IPS-20b (cell line): ENCODE measurements around the gene POMZP3.
"Not testable (repeated sequence)": the region's sequence is repeated elsewhere in the genome, so short reads cannot be mapped to it uniquely, and the experiment has no call there.

Source experiments
- H3K27ac ChIP-seq: one replicate; pipeline ENCODE4 v1.5.1; 2013; ENCODE audit warnings: low read length
- H3K27me3 ChIP-seq: 2 replicates; pipeline ENCODE4 v1.6.1; 2013; ENCODE audit warnings: mild to moderate bottlenecking, low read length, inconsistent platforms; ENCODE audit not compliant: insufficient read depth
- H3K36me3 ChIP-seq: 2 replicates; pipeline ENCODE4 v1.6.1; 2013; ENCODE audit warnings: low read depth, mild to moderate bottlenecking, inconsistent platforms, low read length, moderate library complexity; ENCODE audit not compliant: insufficient read depth
- H3K4me1 ChIP-seq: 2 replicates; pipeline ENCODE4 v1.6.1; 2013; ENCODE audit warnings: mild to moderate bottlenecking, control low read depth, inconsistent platforms, low read length, moderate library complexity; ENCODE audit not compliant: insufficient read depth
- H3K4me3 ChIP-seq: 2 replicates; pipeline ENCODE4 v1.5.1; 2013; ENCODE audit warnings: mild to moderate bottlenecking, low read length, inconsistent platforms
- H3K9ac ChIP-seq: 2 replicates; pipeline ENCODE4 v1.6.1; 2013; ENCODE audit warnings: low read depth, mild to moderate bottlenecking, inconsistent platforms, low read length, moderate library complexity
- H3K9me3 ChIP-seq: 2 replicates; pipeline ENCODE4 v1.6.1; 2013; ENCODE audit warnings: mild to moderate bottlenecking, low read depth, low read length, inconsistent platforms; ENCODE audit not compliant: insufficient read depth

POMZP3 gene

DNA sequence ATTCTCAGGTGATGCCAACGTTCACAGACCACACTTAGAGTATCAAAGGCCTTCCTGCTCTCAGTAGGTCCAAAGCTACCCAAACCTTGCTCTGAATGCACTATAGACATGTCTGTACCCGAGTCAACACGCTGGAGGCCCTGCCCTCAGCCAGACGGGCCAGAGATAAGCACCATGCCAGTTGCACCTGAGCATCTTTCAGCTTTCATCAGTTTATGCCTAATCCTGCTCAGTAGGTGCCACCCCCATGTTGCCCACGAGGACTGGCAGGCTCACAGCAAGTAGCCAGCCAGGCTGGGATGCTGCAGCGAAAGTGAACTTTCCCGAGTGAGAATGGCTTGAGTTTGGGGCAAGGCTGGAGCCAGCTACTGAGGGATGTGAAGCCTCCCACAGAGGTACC lies 18.6 kb downstream of the POMZP3 start:
- H3K4me3 ChIP-seq, H3K9ac ChIP-seq, H3K4me1 ChIP-seq, H3K27ac ChIP-seq, H3K36me3 ChIP-seq, H3K9me3 ChIP-seq, H3K27me3 ChIP-seq: not testable (repeated sequence)

DNA sequence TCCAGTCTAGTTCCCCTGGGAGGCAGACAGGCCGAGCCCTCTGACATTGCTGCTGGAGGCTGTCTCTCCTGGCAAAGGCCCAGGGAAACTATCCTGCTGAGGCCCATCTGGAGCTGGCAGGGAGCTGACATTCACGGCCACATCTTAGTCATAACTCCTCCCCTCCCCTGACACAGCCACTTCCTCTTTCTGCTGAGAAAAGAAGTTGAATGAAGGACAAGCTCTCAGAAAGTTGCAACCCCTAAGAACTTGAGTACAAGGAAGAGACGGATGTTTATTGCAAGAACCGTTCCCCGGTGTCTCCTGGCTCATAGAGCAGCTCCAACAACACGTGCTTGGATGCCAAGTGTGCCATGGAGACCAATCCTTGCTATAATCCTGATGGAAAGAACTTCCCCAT lies 21.1 kb downstream of the POMZP3 start:
- H3K4me3 ChIP-seq, H3K27me3 ChIP-seq, H3K27ac ChIP-seq: not testable (repeated sequence)

DNA sequence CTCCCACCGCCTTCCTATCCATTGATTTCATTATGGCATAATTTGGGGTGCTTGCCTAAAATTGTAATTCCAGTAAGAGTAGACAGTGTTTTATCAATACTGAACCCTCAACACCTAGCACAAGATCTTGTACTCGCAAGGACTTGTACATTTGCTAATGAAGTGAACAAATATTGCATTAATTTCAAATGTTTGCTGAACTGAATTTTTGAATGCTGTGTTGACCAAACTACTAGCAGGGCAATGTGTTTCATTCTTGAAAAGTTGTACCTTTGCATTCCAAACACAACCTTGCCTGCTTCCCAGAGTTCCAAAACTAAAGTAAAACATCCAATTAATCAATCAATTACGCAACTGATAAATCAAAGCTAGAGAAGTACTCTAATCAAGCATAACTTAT lies 26.4 kb downstream of the POMZP3 start:
- not testable (repeated sequence) for H3K36me3 ChIP-seq, H3K4me3 ChIP-seq, H3K9ac ChIP-seq, H3K4me1 ChIP-seq, H3K27me3 ChIP-seq, H3K9me3 ChIP-seq, H3K27ac ChIP-seq

More for the DNA sequence above, 21.1 kb downstream of the POMZP3 start:
- not testable (repeated sequence) for H3K4me1 ChIP-seq, H3K9me3 ChIP-seq, H3K36me3 ChIP-seq, H3K9ac ChIP-seq

DNA sequence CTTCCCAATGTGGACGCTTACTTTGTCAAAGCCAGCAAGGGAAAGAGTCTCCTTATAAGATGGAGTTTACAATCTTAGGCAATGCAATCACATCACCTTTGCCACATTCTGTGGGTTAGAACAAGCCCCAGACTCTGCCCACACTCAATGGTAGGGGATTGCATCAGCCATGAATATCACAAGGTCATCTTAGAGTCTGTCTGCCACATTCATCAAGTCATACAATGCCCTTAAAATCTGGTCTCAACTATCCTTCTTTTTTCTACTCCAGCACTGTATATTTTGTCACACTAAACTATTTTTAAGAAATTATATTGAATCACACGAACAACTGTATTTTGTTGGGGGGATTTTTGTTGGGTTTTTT lies 27.0 kb downstream of the POMZP3 start:
- not testable (repeated sequence) for H3K9ac ChIP-seq, H3K27ac ChIP-seq, H3K9me3 ChIP-seq, H3K36me3 ChIP-seq, H3K4me1 ChIP-seq, H3K27me3 ChIP-seq, H3K4me3 ChIP-seq

DNA sequence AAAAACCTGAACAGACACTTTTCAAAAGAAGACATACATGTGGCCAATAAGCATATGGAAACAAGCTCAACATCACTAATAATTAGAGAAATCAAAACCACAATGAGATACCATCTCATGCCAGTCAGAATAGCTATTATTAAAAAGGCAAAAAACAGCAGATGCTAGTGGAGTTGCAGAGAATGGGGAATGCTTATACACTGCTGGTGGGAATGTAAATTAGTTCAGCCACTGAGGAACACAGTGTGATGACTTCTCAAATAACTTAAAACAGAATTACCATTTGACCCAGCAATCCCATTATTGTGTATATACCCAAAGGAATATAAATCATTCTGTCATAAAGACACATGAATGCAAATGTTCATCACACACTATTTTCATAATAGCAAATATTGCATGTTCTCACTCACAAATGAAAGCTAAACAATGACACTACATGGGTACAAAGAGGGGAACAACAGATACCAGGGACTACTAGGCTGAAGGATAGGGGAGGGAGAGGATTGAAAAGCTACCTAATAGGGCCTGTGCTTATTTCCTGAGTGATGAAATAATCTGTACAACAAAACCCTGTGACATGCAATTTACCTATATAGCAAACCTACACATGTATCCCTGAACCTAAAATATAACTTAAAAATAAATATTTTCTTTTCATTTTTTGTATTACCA lies 28.4 kb downstream of the POMZP3 start:
- not testable (repeated sequence) for H3K9me3 ChIP-seq, H3K27me3 ChIP-seq, H3K36me3 ChIP-seq, H3K27ac ChIP-seq, H3K4me3 ChIP-seq, H3K4me1 ChIP-seq, H3K9ac ChIP-seq

DNA sequence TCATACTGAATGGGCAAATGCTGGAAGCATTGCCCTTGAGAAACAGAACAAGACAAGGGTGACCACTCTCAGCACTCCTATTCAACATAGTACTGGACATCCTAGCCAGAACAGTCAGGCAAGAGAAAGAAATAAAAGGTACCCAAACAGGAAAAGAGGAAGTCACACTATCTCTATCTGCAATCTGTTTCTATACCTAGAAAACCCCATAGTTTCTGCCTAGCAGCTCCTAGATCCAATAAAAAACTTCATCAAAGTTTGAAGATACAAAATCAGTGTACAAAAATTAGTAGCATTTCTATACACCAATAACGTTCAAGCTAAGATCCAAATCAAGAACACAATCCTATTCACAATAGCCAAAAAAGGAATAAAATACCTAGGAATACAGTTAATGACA lies 29.8 kb downstream of the POMZP3 start:
- H3K9ac ChIP-seq, H3K27me3 ChIP-seq, H3K9me3 ChIP-seq, H3K4me3 ChIP-seq, H3K4me1 ChIP-seq, H3K27ac ChIP-seq, H3K36me3 ChIP-seq: not testable (repeated sequence)

DNA sequence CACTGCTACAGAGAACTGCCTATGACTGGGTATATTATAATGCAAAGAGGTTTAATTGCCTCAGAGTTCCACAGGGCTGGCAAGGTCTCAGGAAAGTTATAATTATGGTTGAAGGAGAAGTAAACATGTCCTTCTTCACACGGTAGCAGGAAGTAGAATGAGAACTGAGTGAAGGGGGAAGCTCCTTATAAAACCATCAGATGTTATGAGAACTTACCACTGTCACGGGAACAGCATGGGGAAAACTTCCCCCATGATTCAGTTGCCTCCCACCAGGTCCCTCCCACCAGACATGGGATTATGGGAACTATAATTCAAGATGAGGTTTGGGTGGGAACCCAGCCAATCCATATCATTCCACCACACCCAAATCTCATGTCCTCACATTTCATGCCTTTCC lies 34.4 kb downstream of the POMZP3 start:
- H3K27ac ChIP-seq, H3K9ac ChIP-seq, H3K4me1 ChIP-seq, H3K36me3 ChIP-seq, H3K9me3 ChIP-seq, H3K27me3 ChIP-seq, H3K4me3 ChIP-seq: not testable (repeated sequence)

DNA sequence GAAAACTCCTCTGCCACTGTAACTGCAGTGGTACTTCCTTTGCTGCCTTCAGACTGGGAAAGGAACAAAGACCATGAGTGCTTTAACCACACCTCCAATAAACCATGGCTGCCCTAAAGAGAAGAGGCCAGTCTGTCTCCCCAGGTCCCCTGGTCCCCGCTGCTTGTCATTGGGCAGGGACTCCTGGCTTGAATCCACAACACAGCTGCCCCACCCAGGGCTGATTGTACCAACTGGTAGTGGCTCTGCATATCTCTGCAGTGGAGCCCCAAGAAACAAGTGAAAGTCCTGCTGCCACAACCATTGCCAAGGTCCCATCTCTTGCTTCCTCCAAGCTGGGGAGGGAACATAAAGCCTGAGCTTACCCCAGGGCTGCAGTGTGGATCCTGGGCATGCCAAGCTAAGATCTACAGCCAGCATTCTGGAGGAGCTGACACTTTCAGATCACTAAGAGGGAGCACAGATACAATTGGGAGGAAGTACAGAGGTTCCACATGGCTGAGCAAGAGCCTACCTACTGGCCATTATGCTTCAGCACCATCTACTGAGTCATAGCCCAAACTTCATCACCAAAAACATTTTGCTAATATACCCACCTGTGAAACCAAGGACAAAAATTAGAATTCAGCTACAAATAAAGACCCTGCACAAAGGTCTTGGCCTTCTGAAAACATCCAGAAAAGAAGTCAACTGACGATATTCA lies 35.3 kb downstream of the POMZP3 start:
- H3K9me3 ChIP-seq, H3K27ac ChIP-seq, H3K9ac ChIP-seq, H3K36me3 ChIP-seq, H3K4me3 ChIP-seq, H3K27me3 ChIP-seq, H3K4me1 ChIP-seq: not testable (repeated sequence)

DNA sequence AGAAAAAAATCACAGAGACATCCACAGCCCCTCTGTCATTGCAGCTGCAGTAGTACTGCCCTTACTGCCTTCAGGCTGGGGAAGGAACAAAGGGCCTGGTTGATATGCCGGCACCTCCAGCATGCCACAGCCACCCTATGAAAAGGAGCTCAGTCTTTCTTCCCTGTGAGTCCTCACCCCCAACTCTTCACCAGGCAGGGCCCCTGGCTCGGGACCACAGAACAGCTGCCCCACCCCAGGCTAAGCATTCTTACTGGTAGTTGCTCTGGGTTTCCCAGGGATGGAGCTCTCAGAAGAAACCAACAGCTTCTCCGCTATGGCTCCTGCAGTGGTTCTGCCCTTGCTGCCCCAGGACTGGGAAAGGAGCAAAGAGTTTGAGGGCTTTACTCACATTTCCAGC lies 36.0 kb downstream of the POMZP3 start:
- not testable (repeated sequence) for H3K27me3 ChIP-seq, H3K36me3 ChIP-seq, H3K27ac ChIP-seq, H3K9me3 ChIP-seq, H3K9ac ChIP-seq, H3K4me1 ChIP-seq, H3K4me3 ChIP-seq

DNA sequence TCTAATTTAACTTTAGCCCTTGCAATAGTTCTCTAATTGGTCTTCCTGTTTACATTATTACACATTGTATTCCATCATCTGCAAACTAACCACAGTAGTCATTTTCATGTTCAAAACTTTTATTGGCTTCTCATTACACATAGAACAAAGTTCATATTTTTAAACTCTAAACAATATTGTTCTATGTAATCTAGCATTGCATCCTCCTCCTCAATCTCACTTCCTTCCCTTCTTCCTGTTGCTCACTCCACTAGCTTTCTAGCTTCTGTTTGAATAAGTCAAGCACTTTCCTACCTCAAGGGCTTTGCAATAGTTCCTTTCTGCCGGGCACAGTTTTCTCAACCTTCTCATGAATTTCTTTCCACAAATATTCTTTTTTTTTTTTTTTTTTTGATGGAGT lies 38.5 kb downstream of the POMZP3 start:
- not testable (repeated sequence) for H3K36me3 ChIP-seq, H3K27me3 ChIP-seq, H3K9ac ChIP-seq, H3K9me3 ChIP-seq, H3K4me3 ChIP-seq, H3K27ac ChIP-seq, H3K4me1 ChIP-seq

DNA sequence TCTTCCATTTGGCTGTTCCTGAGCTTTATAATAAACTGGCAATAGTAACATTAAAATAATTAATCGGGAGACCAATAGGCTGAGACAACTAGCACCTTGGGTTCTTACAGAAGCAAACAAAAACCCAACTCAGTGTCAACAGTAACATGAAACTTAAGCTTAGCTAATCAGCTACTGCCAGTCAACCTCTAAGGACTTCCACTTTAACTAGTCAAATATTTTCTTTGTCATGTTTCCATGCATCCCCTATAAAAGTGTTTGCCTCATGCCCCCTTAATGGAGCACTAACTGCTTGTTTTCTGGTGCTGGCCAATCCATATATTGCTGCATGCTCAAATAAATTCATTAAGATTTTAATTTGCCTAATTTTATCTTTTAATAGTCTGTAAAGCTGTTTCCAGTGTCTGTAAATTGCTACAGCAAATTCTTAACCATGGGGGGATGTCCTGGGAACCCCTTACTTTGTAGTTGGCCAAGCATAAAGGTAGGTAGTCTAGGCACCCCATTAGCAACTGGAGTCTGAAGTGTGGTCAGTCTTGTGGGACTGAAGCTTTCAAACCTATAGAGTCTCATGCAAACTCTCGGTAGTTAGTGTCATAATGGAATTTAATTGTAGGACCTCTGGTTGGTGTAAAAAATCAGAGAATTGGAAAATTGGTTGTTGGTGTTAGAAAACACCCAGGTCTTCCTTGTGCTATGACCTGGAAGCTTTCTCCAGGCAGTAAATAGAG lies 40.3 kb downstream of the POMZP3 start:
- not testable (repeated sequence) for H3K4me1 ChIP-seq, H3K27me3 ChIP-seq, H3K36me3 ChIP-seq, H3K9ac ChIP-seq, H3K9me3 ChIP-seq, H3K27ac ChIP-seq, H3K4me3 ChIP-seq

DNA sequence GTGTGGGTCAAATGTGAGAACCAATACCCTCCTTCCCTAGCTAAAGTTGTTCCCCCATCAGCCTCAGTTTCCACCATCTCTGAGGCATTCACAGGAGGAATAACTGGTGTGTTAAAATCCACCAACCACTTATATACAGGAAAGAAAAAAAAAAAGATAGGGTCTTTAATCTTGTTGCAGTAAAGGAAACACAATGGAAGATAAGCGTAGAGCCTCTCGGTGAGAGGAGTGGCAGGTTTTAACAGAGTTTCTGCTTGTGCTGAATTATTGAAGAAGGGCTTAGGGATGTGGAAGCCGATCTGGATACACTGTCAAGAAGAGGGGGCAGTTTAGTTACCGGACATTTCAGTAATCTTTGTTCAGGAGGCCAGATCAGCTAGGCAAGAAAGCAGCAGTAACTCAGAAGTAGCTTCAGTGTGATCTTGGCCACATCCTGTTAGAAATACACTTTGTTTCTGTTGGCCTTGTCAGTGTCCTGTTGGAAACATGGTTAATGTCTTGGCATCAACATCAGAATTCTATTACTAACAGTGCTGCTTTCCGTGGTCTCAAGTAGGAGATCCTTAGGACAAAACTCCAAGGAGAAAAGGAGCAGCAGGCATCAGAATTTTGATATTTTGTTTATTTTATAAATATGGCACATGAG lies 43.3 kb downstream of the POMZP3 start:
- H3K9ac ChIP-seq, H3K9me3 ChIP-seq, H3K27ac ChIP-seq, H3K4me3 ChIP-seq, H3K27me3 ChIP-seq, H3K36me3 ChIP-seq, H3K4me1 ChIP-seq: not testable (repeated sequence)
